WTC11 (cell line): Measurements from ENCODE around the gene CCDC137. TPM values are rescaled to one million over a fixed set of nuclear protein-coding genes. Genes with fewer than 3 reads are reported as not detected.
A peak's percentile ranks its signal among the peaks of the same experiment; 100 is the strongest.

Experiments
- NFE2L1 ChIP-seq: sonication (generic); formaldehyde crosslinking; IDR thresholded peaks from 2 replicates; pipeline ENCODE4 v1.8.1; 2023; ENCODE audit warnings: missing genetic modification reagents
- microRNA-seq: library from miRNA; unstranded; fragments of <30 nt; microRNA quantifications from one replicate; pipeline ENCODE4 v1.2.0, GENCODE V29; 2022; ENCODE audit warnings: borderline number of aligned reads
- total RNA-seq: library from RNA; stranded (reverse); gene quantifications from 3 replicates; pipeline ENCODE4 v1.2.3, GENCODE V29; 2021
- TF ChIP-seq, protein P1 (sequence below): sonication (generic); formaldehyde crosslinking; IDR thresholded peaks from 2 replicates; pipeline ENCODE4 v1.8.1; 2023; ENCODE audit warnings: mild to moderate bottlenecking, missing genetic modification reagents

The CCDC137 gene
- total RNA-seq, 1 experiment from 2014 or later: 36.8 TPM

DNA sequence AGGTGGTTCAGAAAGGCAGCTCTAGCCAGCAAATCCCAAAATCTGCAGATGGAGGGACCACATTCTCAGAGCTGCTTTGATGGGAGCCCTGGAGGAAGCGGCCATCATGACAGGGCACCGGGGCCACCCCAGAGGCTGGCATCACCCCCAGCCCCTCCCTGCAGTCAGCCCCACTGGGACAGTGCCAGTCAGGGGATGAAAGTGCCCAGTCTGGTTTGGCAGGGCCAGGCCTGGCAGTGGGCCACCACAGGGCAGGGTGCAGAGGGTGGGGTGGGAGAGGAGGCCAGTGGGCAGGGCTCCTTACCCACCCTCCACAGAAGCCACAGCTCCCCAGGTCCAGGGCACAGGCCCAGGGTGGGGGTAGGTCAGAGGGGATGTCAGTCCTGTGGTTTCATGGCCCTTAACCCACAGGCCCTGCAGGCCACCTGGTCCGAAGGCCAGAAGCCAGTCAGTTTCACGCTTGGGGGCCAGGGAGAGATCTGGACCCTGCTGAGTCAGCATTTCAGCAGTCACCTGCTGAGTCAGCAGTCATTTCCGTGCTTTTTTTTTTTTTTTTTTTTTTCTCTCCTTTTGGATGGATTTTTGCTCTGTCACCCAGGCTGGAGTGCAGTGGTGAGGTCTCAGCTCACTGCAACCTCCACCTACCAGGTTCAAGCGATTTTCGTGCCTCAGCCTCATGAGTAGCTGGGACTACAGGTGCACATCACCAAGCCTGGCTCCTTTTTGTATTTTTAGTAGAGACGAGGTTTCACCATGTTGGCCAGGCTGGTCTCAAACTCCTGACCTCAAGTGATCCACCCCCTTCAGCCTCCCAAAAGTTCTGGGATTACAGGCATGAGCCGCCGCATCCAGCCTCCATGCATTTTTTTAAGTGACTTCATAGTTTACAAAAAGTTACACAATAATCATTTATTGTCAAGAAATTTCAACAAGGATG lies 55.9 kb downstream of the CCDC137 start (continued):
- TF ChIP-seq, protein P1, sequence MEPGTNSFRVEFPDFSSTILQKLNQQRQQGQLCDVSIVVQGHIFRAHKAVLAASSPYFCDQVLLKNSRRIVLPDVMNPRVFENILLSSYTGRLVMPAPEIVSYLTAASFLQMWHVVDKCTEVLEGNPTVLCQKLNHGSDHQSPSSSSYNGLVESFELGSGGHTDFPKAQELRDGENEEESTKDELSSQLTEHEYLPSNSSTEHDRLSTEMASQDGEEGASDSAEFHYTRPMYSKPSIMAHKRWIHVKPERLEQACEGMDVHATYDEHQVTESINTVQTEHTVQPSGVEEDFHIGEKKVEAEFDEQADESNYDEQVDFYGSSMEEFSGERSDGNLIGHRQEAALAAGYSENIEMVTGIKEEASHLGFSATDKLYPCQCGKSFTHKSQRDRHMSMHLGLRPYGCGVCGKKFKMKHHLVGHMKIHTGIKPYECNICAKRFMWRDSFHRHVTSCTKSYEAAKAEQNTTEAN: no peak
- peak; percentile 78 for TF ChIP-seq NFE2L1 (CRISPR knock-in tag)

Small RNA genes within 50 kb of the gene (microRNA-seq; reads per million reads assigned to microRNA genes)
- not detected for gene MIR6786

Other genes starting within 250 kb of the CCDC137 start
- 3,338 to 3,455 TPM (median 3,348 TPM) in 3 replicates for gene ACTG1, start 153.9 kb upstream of the CCDC137 start, total RNA-seq
- 0.31 to 0.89 TPM (median 0.46 TPM) in 3 replicates for gene FSCN2, start 138.4 kb upstream of the CCDC137 start, total RNA-seq
- 44.7 to 54.7 TPM (median 47.8 TPM) in 3 replicates for gene FAAP100, start 114.4 kb upstream of the CCDC137 start, total RNA-seq
- 80.3 to 89.2 TPM (median 83.5 TPM) in 3 replicates for gene NPLOC4, start 29.6 kb upstream of the CCDC137 start, total RNA-seq
- 1.5 to 3.0 TPM (median 2.4 TPM) in 3 replicates for gene TSPAN10, start 29.5 kb upstream of the CCDC137 start, total RNA-seq
- gene PDE6G, start 10.2 kb upstream of the CCDC137 start, total RNA-seq: 4.4 to 6.9 TPM (median 6.3 TPM) in 3 replicates
- 47.0 to 49.6 TPM (median 48.1 TPM) in 3 replicates for gene OXLD1, start 132 bp upstream of the CCDC137 start, total RNA-seq
- gene ARL16, start 17.1 kb downstream of the CCDC137 start, total RNA-seq: 44.7 to 46.7 TPM (median 45.4 TPM) in 3 replicates
- 83.7 to 113 TPM (median 90.8 TPM) in 3 replicates for gene HGS, start 17.3 kb downstream of the CCDC137 start, total RNA-seq
- gene MRPL12, start 36.6 kb downstream of the CCDC137 start, total RNA-seq: 134 to 139 TPM (median 136 TPM) in 3 replicates
- 34.0 to 38.7 TPM (median 37.9 TPM) in 3 replicates for gene SLC25A10, start 45.5 kb downstream of the CCDC137 start, total RNA-seq
- gene GCGR, start 137.4 kb downstream of the CCDC137 start, total RNA-seq: 0.85 to 1.4 TPM (median 1.4 TPM) in 3 replicates
- gene MCRIP1, start 166.6 kb downstream of the CCDC137 start, total RNA-seq: 126 to 144 TPM (median 131 TPM) in 3 replicates
- gene PPP1R27, start 168.3 kb downstream of the CCDC137 start, total RNA-seq: not detected in 3 replicates
- 343 to 380 TPM (median 360 TPM) in 3 replicates for gene P4HB, start 193.8 kb downstream of the CCDC137 start, total RNA-seq
- gene ARHGDIA, start 204.6 kb downstream of the CCDC137 start, total RNA-seq: 200 to 247 TPM (median 203 TPM) in 3 replicates
- gene ALYREF, start 224.8 kb downstream of the CCDC137 start, total RNA-seq: 172 to 212 TPM (median 174 TPM) in 3 replicates
- gene ANAPC11, start 225.0 kb downstream of the CCDC137 start, total RNA-seq: 217 to 249 TPM (median 245 TPM) in 3 replicates
- 1.9 to 2.1 TPM (median 1.9 TPM) in 3 replicates for gene NPB, start 235.5 kb downstream of the CCDC137 start, total RNA-seq
- gene PCYT2, start 244.7 kb downstream of the CCDC137 start, total RNA-seq: 24.7 to 31.4 TPM (median 26.3 TPM) in 3 replicates